GM23338 (cell line): Measurements from ENCODE around the gene PSORS1C2. TPM values are rescaled to one million over a fixed set of nuclear protein-coding genes. Genes with fewer than 3 reads are reported as not detected.

ENCODE experiments used
- ATAC-seq: fragments of 200-7000 bp; cut with Tn5 transposase; 3 replicates; pipeline ENCODE4 v1.9.1; 2020
- DNase-seq: peaks from one replicate; pipeline ENCODE4 v3.0.0-alpha.2; 2015; ENCODE audit warnings: low spot score
- H2AFZ ChIP-seq: fragments of 200-600 bp; sonication (generic); 2 replicates; pipeline ENCODE4 v1.8.0; 2016; ENCODE audit warnings: antibody characterized with exemption, mild to moderate bottlenecking, moderate library complexity
- H3F3A ChIP-seq: fragments of 200-600 bp; sonication (generic); replicated peaks from 2 replicates; pipeline ENCODE4 v1.8.0; 2017; ENCODE audit warnings: antibody characterized with exemption, mixed run types, low read depth
- H3K27ac ChIP-seq: fragments of 200-600 bp; sonication (generic); 2 replicates; pipeline ENCODE4 v1.6.1; 2016; ENCODE audit warnings: low read depth
- H3K27me3 ChIP-seq: fragments of 200-600 bp; sonication (generic); 2 replicates; pipeline ENCODE4 v1.8.0; 2016; ENCODE audit warnings: mild to moderate bottlenecking, mixed run types, moderate library complexity; ENCODE audit not compliant: insufficient read depth
- H3K36me3 ChIP-seq: fragments of 200-600 bp; sonication (generic); 2 replicates; pipeline ENCODE4 v1.8.0; 2016; ENCODE audit warnings: mild to moderate bottlenecking; ENCODE audit not compliant: insufficient read depth
- H3K4me1 ChIP-seq: fragments of 200-600 bp; sonication (generic); 2 replicates; pipeline ENCODE4 v1.8.0; 2016; ENCODE audit warnings: mild to moderate bottlenecking, moderate library complexity; ENCODE audit not compliant: insufficient read depth
- H3K4me2 ChIP-seq: fragments of 200-600 bp; sonication (generic); 2 replicates; pipeline ENCODE4 v1.7.1; 2017; ENCODE audit warnings: mixed run types
- H3K4me3 ChIP-seq: fragments of 200-600 bp; sonication (generic); 2 replicates; pipeline ENCODE4 v1.6.1; 2016; ENCODE audit warnings: mixed run types
- H3K79me2 ChIP-seq: fragments of 200-600 bp; sonication (generic); replicated peaks from 2 replicates; pipeline ENCODE4 v1.8.0; 2017; ENCODE audit warnings: mild to moderate bottlenecking; ENCODE audit not compliant: insufficient read depth
- H3K9me2 ChIP-seq: fragments of 200-600 bp; sonication (generic); 2 replicates; pipeline ENCODE4 v1.8.0; 2017; ENCODE audit not compliant: insufficient read depth
- H4K20me1 ChIP-seq: fragments of 200-600 bp; sonication (generic); replicated peaks from 2 replicates; pipeline ENCODE4 v1.8.0; 2017; ENCODE audit warnings: mild to moderate bottlenecking; ENCODE audit not compliant: insufficient read depth
- H3K27ac Mint-ChIP-seq: 2 replicates; pipeline ENCODE4 v1.8.0; 2020; ENCODE audit warnings: inconsistent platforms, mild to moderate bottlenecking, moderate library complexity, mixed read lengths
- H3K27me3 Mint-ChIP-seq: 3 replicates; pipeline ENCODE4 v1.8.0; 2022; ENCODE audit warnings: low read depth, mild to moderate bottlenecking, moderate library complexity, mixed read lengths, inconsistent platforms; ENCODE audit not compliant: insufficient read depth, poor library complexity
- H3K36me3 Mint-ChIP-seq: 3 replicates; pipeline ENCODE4 v1.8.0; 2021; ENCODE audit warnings: low read depth, mild to moderate bottlenecking, inconsistent platforms, moderate library complexity, mixed read lengths
- H3K4me1 Mint-ChIP-seq: 3 replicates; pipeline ENCODE4 v1.8.0; 2020; ENCODE audit warnings: mild to moderate bottlenecking, inconsistent platforms, mixed read lengths
- H3K4me3 Mint-ChIP-seq: 3 replicates; pipeline ENCODE4 v1.8.0; 2021; ENCODE audit warnings: moderate library complexity, mild to moderate bottlenecking, inconsistent platforms, mixed read lengths
- H3K9me3 Mint-ChIP-seq: 3 replicates; pipeline ENCODE4 v1.8.0; 2020; ENCODE audit warnings: moderate library complexity, mild to moderate bottlenecking, inconsistent platforms, mixed read lengths
- CREB1 ChIP-seq: fragments of 250-450 bp; sonication (Bioruptor Pico); IDR thresholded peaks from 2 replicates; pipeline ENCODE4 v1.5.0; 2020; ENCODE audit warnings: low read depth, mild to moderate bottlenecking, moderate library complexity
- ETS1 ChIP-seq: IDR thresholded peaks from 2 replicates; pipeline ENCODE4 v1.6.1; 2016; ENCODE audit warnings: antibody characterized with exemption
- EZH2 ChIP-seq: fragments of 200-600 bp; sonication (generic); IDR thresholded peaks from one replicate; pipeline ENCODE4 v1.8.0; 2017; ENCODE audit warnings: antibody characterized with exemption, mild to moderate bottlenecking, low read depth; ENCODE audit not compliant: unreplicated experiment
- EZH2phosphoT487 ChIP-seq: fragments of 200-600 bp; sonication (generic); IDR thresholded peaks from one replicate; pipeline ENCODE4 v1.8.1; 2018; ENCODE audit warnings: antibody characterized with exemption; ENCODE audit not compliant: unreplicated experiment
- JUNB ChIP-seq: IDR thresholded peaks from one replicate; pipeline ENCODE4 v1.6.1; 2016; ENCODE audit warnings: antibody characterized with exemption; ENCODE audit not compliant: unreplicated experiment
- NANOG ChIP-seq: IDR thresholded peaks from 2 replicates; pipeline ENCODE4 v1.6.1; 2016; ENCODE audit warnings: antibody characterized with exemption, borderline replicate concordance
- POLR2AphosphoS5 ChIP-seq: IDR thresholded peaks from 2 replicates; pipeline ENCODE4 v1.6.1; 2016; ENCODE audit warnings: antibody characterized with exemption, low read depth
- REST ChIP-seq: IDR thresholded peaks from one replicate; pipeline ENCODE4 v1.6.1; 2018; ENCODE audit warnings: antibody characterized with exemption; ENCODE audit not compliant: unreplicated experiment
- STAT1 ChIP-seq: IDR thresholded peaks from one replicate; pipeline ENCODE4 v1.6.1; 2016; ENCODE audit warnings: antibody characterized with exemption; ENCODE audit not compliant: unreplicated experiment
- ZNF114 ChIP-seq: fragments of 250-450 bp; sonication (Bioruptor Pico); IDR thresholded peaks from 2 replicates; pipeline ENCODE4 v1.5.0; 2020; ENCODE audit warnings: mild to moderate bottlenecking, moderate library complexity
- ZNF331 ChIP-seq: fragments of 250-450 bp; sonication (Bioruptor Pico); IDR thresholded peaks from 2 replicates; pipeline ENCODE4 v1.5.0; 2020; ENCODE audit warnings: low read depth, mild to moderate bottlenecking, moderate library complexity
- ZNF462 ChIP-seq: fragments of 250-450 bp; sonication (Bioruptor Pico); IDR thresholded peaks from 2 replicates; pipeline ENCODE4 v1.5.0; 2020; ENCODE audit warnings: mild to moderate bottlenecking, moderate library complexity
- polyA plus RNA-seq: library from polyadenylated mRNA; unstranded; fragments of >200 nt; fragmentation: Nextera tagmentation; extraction: Ambion mirVana; gene quantifications from 2 replicates; pipeline ENCODE4 v1.2.1, GENCODE V29; 2016
- total RNA-seq: library from RNA; depleted of rRNA; stranded (reverse); fragments of >200 nt; shearing (Covaris generic); gene quantifications from 2 replicates; pipeline ENCODE4 v1.2.3, GENCODE V29; 2014

PSORS1C2 gene
- total and polyA plus RNA-seq, 2 experiments from 2014 or later, result 0.47 TPM; not detected in 1

GRCh38 chr6:31175971-31176370 lies 37.1 kb upstream of the PSORS1C2 start:
- no peak overlapping the region for H3K4me3 ChIP-seq
- H3K79me2 ChIP-seq, result peaks cover 21% of the 10 kb centered on the region
- TF ChIP-seq NANOG (no peak), ZNF331 (CRISPR knock-in tag) (no peak), REST (no peak), CREB1 (CRISPR knock-in tag) (no peak), EZH2 (no peak), ZNF114 (CRISPR knock-in tag) (no peak), EZH2phosphoT487 (no peak), POLR2AphosphoS5 (no peak), STAT1 (no peak), ZNF462 (no peak), ETS1 (no peak), JUNB (no peak)
- H3K27ac ChIP-seq, result no peak overlapping the region
- H4K20me1 ChIP-seq, result no peaks in the 10 kb centered on the region
- Mint-ChIP-seq H3K36me3 (peaks cover 13% of the 10 kb centered on the region), H3K27ac (peak overlapping the region; percentile 68; the same call in 1 of the 2 replicates), H3K4me3 (peak overlapping the region; percentile 8; the same call in 1 of the 3 replicates), H3K27me3 (peaks cover 30% of the 10 kb centered on the region), H3K4me1 (peaks cover 57% of the 10 kb centered on the region), H3K9me3 (no peaks in the 10 kb centered on the region)
- H3K36me3 ChIP-seq, result no peaks in the 10 kb centered on the region
- no peaks in the 10 kb centered on the region for H3K9me2 ChIP-seq
- no peaks in the 10 kb centered on the region for H3K27me3 ChIP-seq
- ATAC-seq, result no peak
- H2AFZ ChIP-seq, result no peak overlapping the region
- peaks cover 36% of the 10 kb centered on the region for H3K4me1 ChIP-seq
- DNase-seq, result no peak
- peaks cover 14% of the 10 kb centered on the region for H3F3A ChIP-seq
- no peak overlapping the region for H3K4me2 ChIP-seq
